BE2C (cell line): Measurements from ENCODE around the gene TDRD9.

Source experiments
- DNase-seq: peaks from one replicate; pipeline ENCODE4 v3.0.0-alpha.2; 2020
- H3K27me3 ChIP-seq: fragments of 250-450 bp; sonication (Bioruptor Pico); 2 replicates; pipeline ENCODE4 v1.5.1; 2020; ENCODE audit warnings: mild to moderate bottlenecking
- H3K36me3 ChIP-seq: fragments of 250-450 bp; sonication (Bioruptor Pico); 2 replicates; pipeline ENCODE4 v1.5.1; 2020; ENCODE audit warnings: mild to moderate bottlenecking
- H3K4me1 ChIP-seq: fragments of 250-450 bp; sonication (Bioruptor Pico); 2 replicates; pipeline ENCODE4 v1.5.1; 2020
- H3K4me3 ChIP-seq: 2 replicates; pipeline ENCODE4 v1.5.1; 2011; ENCODE audit warnings: low read depth, low read length
- H3K9me3 ChIP-seq: fragments of 250-450 bp; sonication (Bioruptor Pico); 2 replicates; pipeline ENCODE4 v1.5.1; 2020
- TF ChIP-seq, protein P1 (sequence below): IDR thresholded peaks from 2 replicates; pipeline ENCODE4 v1.5.1; 2012; ENCODE audit warnings: mild to moderate bottlenecking, low read depth, low read length

The TDRD9 gene

DNA sequence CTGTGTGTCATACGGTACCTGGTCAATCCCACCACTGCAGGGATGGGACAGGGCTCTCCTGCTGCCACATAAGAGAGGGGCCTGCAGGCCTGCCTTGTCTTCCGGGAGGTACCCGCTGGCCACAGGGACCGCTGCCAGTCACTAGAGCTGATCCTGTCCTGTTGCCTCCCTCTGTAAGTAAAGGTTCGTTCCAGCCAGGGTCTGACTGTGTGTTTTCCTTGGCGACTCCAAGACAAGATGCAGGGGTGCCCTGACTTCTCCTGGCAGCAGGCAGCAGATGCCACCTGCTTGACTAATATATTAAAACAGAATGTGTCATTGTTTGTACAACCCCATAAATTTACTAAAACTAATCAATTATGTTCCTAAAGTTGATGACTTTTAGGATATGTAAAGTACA lies 115.8 kb downstream of the TDRD9 start:
- DNase-seq: no peak
- TF ChIP-seq, protein P1, sequence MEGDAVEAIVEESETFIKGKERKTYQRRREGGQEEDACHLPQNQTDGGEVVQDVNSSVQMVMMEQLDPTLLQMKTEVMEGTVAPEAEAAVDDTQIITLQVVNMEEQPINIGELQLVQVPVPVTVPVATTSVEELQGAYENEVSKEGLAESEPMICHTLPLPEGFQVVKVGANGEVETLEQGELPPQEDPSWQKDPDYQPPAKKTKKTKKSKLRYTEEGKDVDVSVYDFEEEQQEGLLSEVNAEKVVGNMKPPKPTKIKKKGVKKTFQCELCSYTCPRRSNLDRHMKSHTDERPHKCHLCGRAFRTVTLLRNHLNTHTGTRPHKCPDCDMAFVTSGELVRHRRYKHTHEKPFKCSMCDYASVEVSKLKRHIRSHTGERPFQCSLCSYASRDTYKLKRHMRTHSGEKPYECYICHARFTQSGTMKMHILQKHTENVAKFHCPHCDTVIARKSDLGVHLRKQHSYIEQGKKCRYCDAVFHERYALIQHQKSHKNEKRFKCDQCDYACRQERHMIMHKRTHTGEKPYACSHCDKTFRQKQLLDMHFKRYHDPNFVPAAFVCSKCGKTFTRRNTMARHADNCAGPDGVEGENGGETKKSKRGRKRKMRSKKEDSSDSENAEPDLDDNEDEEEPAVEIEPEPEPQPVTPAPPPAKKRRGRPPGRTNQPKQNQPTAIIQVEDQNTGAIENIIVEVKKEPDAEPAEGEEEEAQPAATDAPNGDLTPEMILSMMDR: no peak
- no peaks in the 10 kb centered on the region for H3K36me3 ChIP-seq
- H3K9me3 ChIP-seq: no peaks in the 10 kb centered on the region; the same call in 1 of the 2 replicates
- H3K4me1 ChIP-seq: no peaks in the 10 kb centered on the region
- no peak overlapping the region for H3K4me3 ChIP-seq
- no peaks in the 10 kb centered on the region for H3K27me3 ChIP-seq

DNA sequence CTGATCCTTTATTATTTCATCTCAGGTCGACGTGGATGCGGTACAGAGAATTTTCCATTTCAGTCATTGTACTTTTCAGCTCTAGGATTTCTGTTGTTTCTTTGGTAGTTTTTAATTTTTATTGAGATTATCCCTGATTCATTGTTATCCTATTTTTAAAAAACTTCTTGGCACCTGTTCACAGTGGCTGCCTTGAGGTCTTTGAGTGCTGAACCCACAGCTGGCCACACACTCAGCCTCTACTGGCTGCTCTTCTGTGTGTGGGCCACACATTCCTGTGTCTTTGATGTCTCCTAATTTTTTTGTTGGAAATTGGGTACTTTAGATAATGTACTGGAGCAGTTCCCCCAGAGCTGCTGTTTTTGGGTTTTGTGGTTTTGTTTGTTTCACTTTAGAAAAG lies 119.5 kb downstream of the TDRD9 start:
- no peak for DNase-seq
- Histone ChIP-seq H3K9me3 (no peaks in the 10 kb centered on the region), H3K4me3 (no peak overlapping the region), H3K4me1 (no peaks in the 10 kb centered on the region), H3K36me3 (no peaks in the 10 kb centered on the region), H3K27me3 (no peaks in the 10 kb centered on the region)
- TF ChIP-seq, protein P1: no peak

DNA sequence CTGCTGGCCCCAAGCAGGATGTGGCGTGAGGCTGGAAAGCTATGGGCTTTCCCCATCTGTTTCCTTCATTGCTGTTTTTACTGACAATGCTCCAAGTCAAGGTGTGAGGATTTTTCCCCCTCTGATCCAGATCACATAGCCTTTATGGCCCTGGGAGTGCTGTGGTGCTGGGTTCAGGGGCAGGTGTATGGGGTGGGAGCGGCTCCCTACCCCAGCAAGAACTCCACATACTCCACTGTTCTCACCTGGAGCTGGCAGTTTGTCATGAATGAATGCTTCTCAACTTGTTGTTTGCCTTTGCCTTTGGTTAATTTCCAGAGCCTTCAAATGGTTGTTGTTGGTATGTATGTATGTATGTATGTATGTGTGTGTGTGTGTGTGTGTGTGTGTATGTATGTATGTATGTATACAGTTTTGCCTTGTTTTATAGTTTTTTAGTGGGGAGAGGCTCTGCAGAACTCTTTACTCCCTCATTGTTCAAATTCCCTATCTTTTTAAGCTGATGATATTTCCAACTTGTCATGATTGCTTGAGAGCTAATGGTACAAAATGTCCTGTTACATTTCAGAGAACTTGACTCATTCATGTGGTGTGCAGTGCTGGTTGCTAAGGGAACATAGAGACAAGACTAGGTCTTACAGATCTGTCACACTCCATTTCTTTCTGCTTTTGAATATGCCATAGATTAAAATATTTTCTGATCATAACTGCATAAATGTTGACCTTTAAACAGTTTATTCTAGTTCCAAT lies 120.7 kb downstream of the TDRD9 start:
- H3K4me1 ChIP-seq: no peaks in the 10 kb centered on the region
- no peaks in the 10 kb centered on the region for H3K9me3 ChIP-seq
- TF ChIP-seq, protein P1: no peak
- no peaks in the 10 kb centered on the region for H3K27me3 ChIP-seq
- H3K4me3 ChIP-seq: no peak overlapping the region
- DNase-seq: no peak
- no peaks in the 10 kb centered on the region for H3K36me3 ChIP-seq

DNA sequence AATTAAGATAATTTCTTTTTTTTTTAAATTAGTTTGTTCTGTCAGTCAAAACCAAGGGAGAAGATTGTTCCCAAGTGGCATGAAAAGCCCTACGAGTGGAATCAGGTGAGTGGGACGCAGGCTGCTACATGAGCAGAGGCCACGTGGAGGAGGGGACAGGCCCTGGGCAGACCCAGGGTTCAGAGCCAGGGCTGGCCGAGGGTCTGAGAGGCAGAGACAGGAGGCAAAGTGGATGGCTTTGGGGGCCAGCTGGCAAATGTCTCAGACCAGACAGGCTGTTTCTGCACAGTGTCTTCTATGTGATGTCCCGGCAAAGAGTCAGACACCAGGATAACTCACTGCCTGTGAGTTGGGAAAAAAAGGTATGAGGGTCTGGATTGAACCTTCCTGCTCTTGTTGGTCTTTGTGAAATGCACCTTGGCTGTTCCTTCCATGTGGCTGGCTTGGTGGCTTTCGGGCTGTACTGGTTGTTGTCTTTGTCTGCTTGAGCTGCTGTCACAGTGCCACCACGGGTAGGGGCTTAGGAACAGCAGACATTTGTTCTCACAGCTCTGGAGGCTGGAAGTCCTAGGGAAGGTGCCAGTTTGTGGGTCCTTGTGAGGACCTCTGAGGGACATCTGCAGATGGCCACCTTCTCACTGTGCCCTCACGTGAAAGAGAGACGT lies 121.5 kb downstream of the TDRD9 start:
- DNase-seq: peak; percentile 30
- H3K4me3 ChIP-seq: no peak overlapping the region
- no peaks in the 10 kb centered on the region for H3K4me1 ChIP-seq
- no peaks in the 10 kb centered on the region for H3K36me3 ChIP-seq
- no peaks in the 10 kb centered on the region for H3K27me3 ChIP-seq
- TF ChIP-seq, protein P1: no peak
- no peaks in the 10 kb centered on the region for H3K9me3 ChIP-seq

DNA sequence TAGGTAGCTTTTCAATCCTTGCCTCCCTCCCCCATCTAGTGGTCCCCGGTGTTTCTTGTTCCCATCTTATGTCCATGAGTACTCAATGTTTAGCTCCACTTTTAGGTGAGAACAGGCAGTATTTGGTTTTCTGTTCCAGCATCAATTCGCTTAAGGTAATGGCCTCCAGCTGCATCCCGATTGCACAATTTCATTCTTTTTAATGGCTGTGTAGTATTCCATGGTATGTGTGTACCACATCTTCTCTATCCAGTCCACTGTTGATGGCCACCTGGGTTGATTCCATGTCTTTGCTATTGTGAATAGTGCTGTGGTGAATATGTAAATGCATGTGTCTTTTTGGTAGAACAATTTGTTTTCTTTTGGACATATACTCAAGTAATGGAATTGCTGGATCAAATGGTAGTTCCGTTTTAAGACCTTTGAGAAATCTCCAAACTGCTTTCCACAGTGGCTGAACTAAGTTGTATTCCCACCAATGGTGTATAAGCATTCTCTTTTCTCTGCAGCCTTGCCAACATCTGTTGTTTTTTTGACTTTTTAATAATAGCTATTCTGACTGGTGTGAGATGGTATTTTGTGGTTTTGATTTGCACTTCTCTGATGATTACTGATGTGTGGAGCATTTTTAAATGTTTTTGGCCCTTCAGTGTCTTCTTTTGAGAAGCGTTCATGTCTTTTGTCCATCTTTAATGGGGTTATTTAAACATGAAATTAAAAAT lies 123.0 kb downstream of the TDRD9 start:
- H3K36me3 ChIP-seq: no peaks in the 10 kb centered on the region
- TF ChIP-seq, protein P1: no peak

More for the DNA sequence above, 123.0 kb downstream of the TDRD9 start:
- no peaks in the 10 kb centered on the region for H3K9me3 ChIP-seq
- H3K4me3 ChIP-seq: no peak overlapping the region
- no peak for DNase-seq
- no peaks in the 10 kb centered on the region for H3K27me3 ChIP-seq
- H3K4me1 ChIP-seq: no peaks in the 10 kb centered on the region
